Left renal pelvis (tissue), 4 donors: ENCODE measurements around the gene FGF3. TPM values are rescaled to one million over a fixed set of nuclear protein-coding genes. Genes with fewer than 3 reads are reported as not detected.

ENCODE experiments used
- DNase-seq, 4 donors: peaks; one replicate each; pipeline ENCODE4 v3.0.0-alpha.2; 2013; ENCODE audit warnings: low read depth in 4 of 4, low spot score in 3 of 4
- polyA plus RNA-seq, 4 donors: library from polyadenylated mRNA; unstranded; fragments of 120-200 nt; gene quantifications; one replicate each; pipeline ENCODE4 v1.2.1, GENCODE V29; 2013; ENCODE audit not compliant: insufficient read length in 4 of 4

Gene FGF3
- polyA plus RNA-seq, 4 donors = not detected

GRCh38 chr11:69807106-69807815 is 12.0 kb downstream of the FGF3 start:
- no peak for DNase-seq

DNA sequence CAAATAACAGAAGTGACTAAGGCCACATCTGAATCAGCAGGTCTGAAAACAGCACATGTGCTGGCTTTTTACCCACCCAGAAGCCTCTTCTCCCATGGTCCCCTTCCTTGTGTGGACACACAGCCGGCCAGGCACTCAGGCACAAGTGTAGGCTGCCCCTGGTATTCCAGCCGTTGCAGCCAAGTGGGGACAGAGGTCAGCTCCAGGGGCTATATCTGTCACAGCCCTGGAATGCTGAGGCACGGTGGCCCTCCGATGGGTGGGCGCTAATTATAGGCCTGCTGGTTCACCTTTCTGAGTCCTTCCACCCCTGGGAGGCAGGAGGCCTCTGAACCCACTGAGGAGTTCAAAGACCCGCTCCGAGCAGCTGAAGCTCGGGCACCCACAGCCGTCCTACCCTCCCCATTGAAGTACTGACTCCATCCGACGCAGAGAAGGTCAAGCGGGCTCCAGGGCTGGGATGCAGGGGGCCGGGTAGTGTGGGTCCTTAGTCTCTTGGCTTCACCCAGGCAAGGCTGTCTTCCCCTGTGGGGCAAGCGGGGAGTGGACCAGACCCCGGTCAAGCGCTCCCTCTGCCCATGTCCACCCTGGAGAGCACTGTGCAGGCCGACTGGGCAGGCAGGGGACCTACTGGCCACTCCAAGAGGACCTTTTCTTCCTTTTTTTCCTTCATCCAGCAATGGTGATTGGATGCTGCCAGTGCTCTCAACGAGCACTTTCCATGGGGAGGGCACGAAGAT is 14.3 kb downstream of the FGF3 start:
- no peak for DNase-seq

DNA sequence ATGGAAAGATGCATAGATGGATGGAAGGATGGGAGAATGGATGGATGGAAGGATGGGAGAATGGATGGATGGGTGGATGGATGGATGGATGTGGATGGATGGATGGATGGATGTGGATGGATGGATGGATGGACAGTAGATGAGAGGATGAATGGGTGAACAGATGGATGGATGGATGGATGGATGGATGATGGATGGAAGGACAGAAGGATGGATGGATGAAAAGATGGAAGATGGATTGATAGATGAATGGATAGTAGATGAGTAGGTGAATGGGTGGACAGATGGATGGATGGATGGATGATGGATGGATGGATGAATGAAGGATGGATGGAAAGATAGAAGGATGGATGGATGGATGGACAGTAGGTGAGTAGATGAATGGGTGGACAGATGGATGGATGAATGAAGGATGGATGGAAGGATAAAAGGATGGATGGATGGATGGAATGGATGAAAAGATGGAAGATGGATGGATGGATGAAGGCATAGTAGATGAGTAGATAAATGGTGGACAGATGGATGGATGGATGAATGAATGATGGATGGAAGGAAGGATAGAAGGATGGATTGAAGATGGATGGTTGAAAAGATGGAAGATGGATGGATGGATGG is 15.5 kb downstream of the FGF3 start:
- no peak for DNase-seq

DNA sequence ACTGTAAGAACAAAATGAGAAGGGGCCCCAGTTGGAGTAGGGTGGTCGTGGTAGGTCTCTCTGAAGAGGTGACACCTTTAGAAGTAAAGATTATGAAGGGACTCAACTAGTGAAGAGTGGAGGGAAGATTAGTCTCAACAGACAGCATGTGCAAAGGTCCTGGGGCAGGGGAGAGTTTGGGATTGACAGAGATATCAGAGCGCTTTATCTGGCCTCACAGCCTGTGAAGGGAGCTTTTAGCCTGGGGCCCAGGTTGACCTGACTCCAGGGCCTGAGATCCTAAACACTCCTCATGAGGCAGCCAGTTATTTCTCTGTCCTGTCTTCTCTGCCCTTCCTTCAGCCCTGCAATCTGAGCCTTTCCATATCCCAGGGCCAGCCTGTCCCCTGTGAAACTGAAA is 16.2 kb downstream of the FGF3 start:
- DNase-seq = no peak

- DNase-seq = no peak
These were observed 16.6 kb downstream of the FGF3 start for GRCh38 chr11:69802590-69802989.

DNA sequence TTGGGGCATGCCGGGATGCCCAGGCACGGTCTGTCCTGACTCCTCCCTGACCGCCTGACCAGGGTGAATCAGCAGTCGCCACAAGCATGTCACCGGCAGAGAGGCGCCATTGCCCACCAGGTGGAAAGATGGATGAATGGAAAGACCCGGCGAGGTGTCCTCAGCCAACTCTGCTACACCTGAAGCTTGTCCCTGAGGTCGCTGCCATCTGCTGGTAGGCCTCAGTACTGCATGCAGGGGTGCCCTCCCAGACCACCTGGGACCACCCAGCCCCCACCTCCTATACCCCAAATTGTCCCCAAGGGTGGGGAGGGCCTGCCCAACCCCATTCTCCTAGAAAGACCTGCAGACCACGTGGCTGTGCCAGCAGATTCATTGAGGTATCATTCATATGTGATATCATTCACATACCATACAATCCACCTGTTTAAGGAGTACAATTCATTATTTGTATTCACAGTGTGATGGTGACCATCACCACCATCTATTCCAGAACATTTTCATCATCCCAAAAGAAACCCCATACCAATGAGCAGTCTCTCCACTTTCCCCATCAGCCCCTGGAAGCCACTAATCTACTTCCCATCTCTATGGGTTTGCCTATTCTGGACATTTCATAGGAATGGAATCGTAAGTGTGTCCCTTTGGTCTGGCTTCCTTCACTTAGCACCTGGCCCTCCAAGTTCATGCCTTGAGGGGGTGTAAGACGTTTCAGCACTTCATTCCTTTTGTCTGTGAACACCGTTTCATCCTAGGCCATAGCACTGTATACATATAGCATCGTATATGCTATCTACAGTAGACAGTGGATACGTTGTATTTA is 17.5 kb downstream of the FGF3 start:
- no peak for DNase-seq

DNA sequence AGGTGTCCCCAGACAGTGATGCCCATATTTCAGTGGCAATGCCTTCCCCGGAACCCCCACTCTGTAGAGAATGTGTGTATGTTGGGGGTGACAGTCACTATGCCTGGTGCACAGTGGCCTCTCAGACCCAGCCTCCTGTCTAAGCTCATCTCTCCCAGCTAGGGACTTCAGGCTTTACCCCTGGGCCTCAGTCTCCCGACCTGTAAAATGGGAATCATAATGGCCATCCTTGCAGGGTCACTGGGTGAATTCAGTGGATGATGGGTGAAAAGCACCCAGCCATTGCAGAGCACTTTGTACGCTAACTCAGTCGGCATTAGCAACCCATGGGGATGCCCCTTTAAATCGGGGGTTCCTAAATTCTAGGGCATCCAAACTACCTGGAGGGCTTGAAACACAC is 18.9 kb downstream of the FGF3 start:
- DNase-seq = no peak

DNA sequence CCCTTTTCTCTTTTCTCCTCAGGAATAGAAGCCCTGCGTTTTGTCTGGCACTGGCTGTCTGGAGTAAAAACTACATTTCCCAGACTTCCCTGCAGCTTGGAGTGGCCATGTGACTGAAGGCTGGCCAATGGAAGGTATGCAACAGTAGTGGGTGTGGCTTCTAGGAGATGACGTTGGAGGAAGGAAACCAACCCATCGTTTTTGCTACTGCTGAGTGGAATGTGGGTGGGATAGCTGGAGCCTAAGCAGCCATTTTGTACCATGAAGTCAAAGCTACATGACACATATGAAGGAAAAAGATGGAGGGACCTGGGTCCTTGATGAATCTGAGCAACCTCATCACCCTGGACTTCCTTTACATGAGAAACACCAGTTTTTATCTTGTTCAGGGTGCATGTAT is 19.6 kb downstream of the FGF3 start:
- no peak for DNase-seq

DNA sequence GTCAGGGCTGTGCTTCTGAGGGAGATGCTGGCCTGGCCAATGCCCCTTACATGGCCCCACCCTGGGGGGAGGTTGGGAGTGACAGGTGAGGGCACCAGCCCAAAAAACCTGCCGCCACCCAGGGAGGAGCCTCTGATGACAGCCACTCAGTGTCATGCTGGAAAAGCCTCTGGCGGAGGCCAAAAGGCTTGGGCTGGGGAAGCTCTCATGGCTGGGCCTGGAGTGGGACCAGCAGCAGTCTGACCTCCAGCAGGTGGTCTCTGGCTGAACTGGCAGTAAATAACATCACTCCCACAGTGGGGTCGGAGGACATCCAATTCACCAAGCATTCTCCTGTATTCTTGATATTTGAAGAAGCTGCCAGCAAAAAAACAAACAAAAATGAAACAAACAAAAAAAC is 20.1 kb downstream of the FGF3 start:
- DNase-seq = no peak

- DNase-seq = no peak
These were observed 21.3 kb downstream of the FGF3 start for GRCh38 chr11:69797737-69798528.

GRCh38 chr11:69797156-69797555 is 22.1 kb downstream of the FGF3 start:
- DNase-seq = no peak

GRCh38 chr11:69796063-69796462 is 23.2 kb downstream of the FGF3 start:
- DNase-seq = no peak

DNA sequence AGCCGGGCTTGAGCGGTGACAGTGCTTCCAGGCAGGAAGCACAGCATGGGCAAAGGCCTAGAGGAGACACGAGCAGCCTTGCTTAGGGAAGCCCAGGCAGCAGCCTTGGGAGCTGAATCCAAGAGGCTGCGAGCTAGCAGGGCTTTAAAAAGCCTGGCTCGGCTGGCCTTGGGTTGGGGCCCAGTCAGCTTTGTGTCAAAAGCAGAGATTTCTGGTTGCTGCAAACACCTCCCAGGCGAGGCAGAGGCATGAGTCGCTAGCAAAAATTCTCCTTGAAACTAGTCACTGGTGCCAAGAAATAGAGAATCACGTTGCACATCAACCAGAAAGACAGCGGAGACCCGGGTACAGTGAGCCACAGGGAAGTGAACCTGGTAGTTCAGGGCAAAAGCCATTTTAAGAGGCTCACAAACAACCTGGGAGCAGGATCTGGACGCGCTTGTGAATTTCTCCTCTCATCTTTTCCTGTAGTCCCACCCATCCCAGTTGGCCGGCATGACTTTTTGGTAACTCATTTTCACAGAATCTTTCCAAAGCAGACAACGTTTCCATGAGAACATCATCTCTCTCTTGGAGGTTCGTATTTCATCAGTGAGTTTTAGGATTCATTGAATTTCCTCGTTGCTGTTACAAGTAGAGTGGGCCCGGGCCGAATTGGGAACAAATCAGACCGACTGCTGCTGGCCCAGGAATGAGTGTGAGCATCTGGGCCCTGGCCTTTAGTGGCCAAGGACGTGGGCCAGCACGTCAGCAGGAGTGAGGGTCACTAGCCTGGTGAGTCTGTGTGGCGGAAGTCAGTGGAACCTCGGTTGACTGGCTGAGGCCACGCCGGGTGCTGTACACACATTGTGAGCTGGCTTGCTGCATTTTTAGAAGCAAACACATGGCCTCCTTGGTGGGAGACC is 27.7 kb downstream of the FGF3 start:
- DNase-seq = no peak

DNA sequence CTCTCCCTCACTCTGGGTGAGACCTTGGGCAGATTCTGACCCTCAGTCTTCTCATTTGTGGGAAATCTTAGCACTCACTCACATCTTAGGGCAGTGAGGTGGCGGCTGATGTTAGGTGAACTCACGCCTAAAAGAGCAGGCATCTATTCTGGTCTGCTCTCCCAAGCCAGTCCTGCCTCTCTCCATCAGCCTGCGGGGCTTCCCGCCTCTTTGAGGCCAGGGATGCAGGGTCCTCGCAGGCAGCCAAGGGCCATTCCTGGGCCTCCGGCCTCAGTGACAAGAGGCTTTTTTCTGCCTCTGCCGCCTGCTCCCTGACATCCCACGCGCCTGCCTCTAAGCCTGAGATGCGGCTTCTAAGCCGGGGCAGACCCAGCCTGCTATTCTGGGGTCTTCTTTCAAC is 30.3 kb downstream of the FGF3 start:
- DNase-seq = no peak

- no peak for DNase-seq
These were observed 31.3 kb downstream of the FGF3 start for GRCh38 chr11:69787906-69788305.

GRCh38 chr11:69787457-69787856 is 31.8 kb downstream of the FGF3 start:
- no peak for DNase-seq

DNA sequence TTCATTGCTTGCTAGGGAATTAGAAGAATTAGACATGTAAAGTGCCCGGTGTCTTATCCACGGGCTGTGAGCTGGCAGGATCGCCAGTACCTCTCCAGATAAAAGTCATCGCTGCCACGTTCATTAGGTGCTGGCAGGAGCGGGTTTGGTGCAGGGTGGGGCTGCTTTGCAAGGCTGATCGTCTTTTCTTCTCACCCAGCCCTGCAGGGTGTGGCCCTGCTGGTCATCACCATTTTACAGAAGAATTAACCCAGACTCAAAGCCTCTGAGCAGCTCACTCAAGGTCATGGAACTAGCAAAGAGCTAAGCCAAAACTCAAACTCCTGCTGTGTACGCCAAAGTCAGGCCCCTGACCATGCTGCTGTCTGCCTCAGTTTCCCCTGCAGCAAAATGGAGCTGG is 38.0 kb downstream of the FGF3 start:
- no peak for DNase-seq

GRCh38 chr11:69778373-69778772 is 40.8 kb downstream of the FGF3 start:
- no peak for DNase-seq

DNA sequence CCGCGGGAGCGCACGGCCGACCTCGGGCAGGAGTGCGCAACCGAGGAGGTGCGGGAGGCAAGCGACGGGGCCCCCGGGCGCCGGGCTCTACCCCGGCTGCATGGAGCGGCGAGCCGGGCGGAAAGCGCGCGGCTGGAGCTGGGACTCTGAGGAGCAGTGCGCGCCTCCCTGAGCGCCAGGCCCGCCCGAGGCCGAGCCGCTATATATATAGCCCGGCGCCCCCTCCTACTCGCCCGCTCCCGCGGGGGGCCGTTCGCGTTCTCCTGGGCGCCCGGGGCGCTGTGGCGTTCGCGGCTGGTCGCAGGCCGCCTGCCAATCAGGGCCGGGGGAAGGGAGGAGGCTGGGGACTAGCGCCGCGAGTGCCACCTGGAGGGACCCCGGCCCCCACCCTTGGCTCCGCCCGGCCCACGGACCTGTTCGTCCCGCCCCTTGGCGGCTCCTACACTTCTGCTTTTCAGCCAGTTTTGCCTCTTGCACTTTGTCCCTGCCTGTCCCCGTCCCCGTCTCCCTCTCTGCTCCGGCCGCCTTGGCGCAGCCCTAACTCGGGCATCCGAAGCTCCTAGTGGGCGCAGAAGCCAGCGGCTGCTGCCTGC is 44.0 kb downstream of the FGF3 start, which contains the start of gene FGF4:
FGF4 (minus strand) TSS at position 179 of the 593 bp plus-strand sequence. CDS start 257 bp downstream, outside the sequence.
- DNase-seq = no peak
